Psoas muscle (tissue), 8 donors: Measurements from ENCODE around the gene LRRC28. TPM values are rescaled to one million over a fixed set of nuclear protein-coding genes. Genes with fewer than 3 reads are reported as not detected.

Source experiments
- ATAC-seq, 4 donors: fragments of 200-7000 bp; cut with Tn5 transposase; one replicate each; pipeline ENCODE4 v1.9.1; 2020; ENCODE audit warnings: moderate library complexity in 3 of 4, mild to moderate bottlenecking in 2 of 4
- DNase-seq, 2 donors: peaks; one replicate each; pipeline ENCODE4 v3.0.0-alpha.2; 2020
- H3K27ac ChIP-seq: fragments of 200-600 bp; one replicate; pipeline ENCODE4 v1.8.0; 2022
- H3K27me3 ChIP-seq, 3 donors: fragments of 200-600 bp in 1 of 3; one replicate each; pipeline versions ENCODE4 v1.6.1 to v1.8.0; 2013 to 2022; ENCODE audit warnings: low read length in 2 of 3, mild to moderate bottlenecking in 2 of 3, moderate library complexity in 1 of 3; ENCODE audit not compliant: insufficient read depth in 3 of 3
- H3K36me3 ChIP-seq, 2 donors: fragments of 200-600 bp in 1 of 2; one replicate each; pipeline versions ENCODE4 v1.6.1 to v1.8.0; 2013 to 2022; ENCODE audit warnings: low read depth in 1 of 2, mild to moderate bottlenecking in 1 of 2, moderate library complexity in 1 of 2; ENCODE audit not compliant: insufficient read depth in 1 of 2
- H3K4me1 ChIP-seq: fragments of 200-600 bp; one replicate; pipeline ENCODE4 v1.8.0; 2022
- H3K4me3 ChIP-seq: fragments of 200-600 bp; one replicate; pipeline ENCODE4 v1.8.0; 2022; ENCODE audit warnings: mild to moderate bottlenecking
- H3K9me3 ChIP-seq: fragments of 200-600 bp; one replicate; pipeline ENCODE4 v1.8.0; 2022
- CTCF ChIP-seq: fragments of 200-600 bp; IDR thresholded peaks from one replicate; pipeline ENCODE4 v1.8.0; 2022; ENCODE audit warnings: antibody characterized with exemption
- WGBS, 3 donors: extraction: QIAGEN DNeasy Blood & Tissue Kit; methylation state at CpG; one replicate each; pipeline versions ENCODE4 v1.1.6 to v1.1.7; 2013; 5-methylcytosine and 5-hydroxymethylcytosine counted together
- intact Hi-C, 2 donors: fragments of 100-400 bp; cut with DNase I; formaldehyde crosslinking; loops; one replicate each; pipeline versions ENCODE4 v1.11.0 to v1.14.2; 2022
- polyA plus RNA-seq, 3 donors: library from polyadenylated mRNA; stranded (reverse); fragments of 200-250 nt; gene quantifications; one replicate each; pipeline ENCODE4 v1.2.3, GENCODE V29; 2013
- total RNA-seq, 4 donors: library from RNA; stranded (reverse); fragmentation: NEBNext Ultra II Directional in 2 of 4; extraction: Animal tissue kit (Norgen Biotek cat#: 25700) in 2 of 4; gene quantifications; one replicate each; pipeline versions ENCODE4 v1.2.1 to v1.2.4, GENCODE V29; 2021 to 2023
- donor health status: healthy with polysubstance abuse.
- donor health status: DM: no; HTN: no; CAD: no; lungs with moderate emphysema.
- donor health status: Bipolar disorder and iron deficiency.
- donor health status: healthy.
- donor health status: DM: yes; HTN: yes; CAD: no.
- donor health status: DM: no; HTN: no; CAD: no.
- donor health status: DM: no; HTN: no; CAD: no.
- donor health status: DM: yes; HTN: yes; CAD: no.

The LRRC28 gene
- total and polyA plus RNA-seq, 7 donors: 8.4 to 31.2 (median 21.0) TPM

- H3K27ac ChIP-seq: no peak overlapping the region
- no peak overlapping the region for H3K4me3 ChIP-seq
- peaks cover 0 to 2% of the 10 kb centered on the region in 2 donors for H3K36me3 ChIP-seq
- intact Hi-C loops: no loop called here
- no peak for TF ChIP-seq CTCF
- peaks cover 4% of the 10 kb centered on the region for H3K4me1 ChIP-seq
- H3K27me3 ChIP-seq: no peaks in the 10 kb centered on the region
- ATAC-seq (no peak), DNase-seq (no peak)
- no peaks in the 10 kb centered on the region for H3K9me3 ChIP-seq
These were observed 84.2 kb downstream of the LRRC28 start for GRCh38 chr15:99335508-99335907.

DNA sequence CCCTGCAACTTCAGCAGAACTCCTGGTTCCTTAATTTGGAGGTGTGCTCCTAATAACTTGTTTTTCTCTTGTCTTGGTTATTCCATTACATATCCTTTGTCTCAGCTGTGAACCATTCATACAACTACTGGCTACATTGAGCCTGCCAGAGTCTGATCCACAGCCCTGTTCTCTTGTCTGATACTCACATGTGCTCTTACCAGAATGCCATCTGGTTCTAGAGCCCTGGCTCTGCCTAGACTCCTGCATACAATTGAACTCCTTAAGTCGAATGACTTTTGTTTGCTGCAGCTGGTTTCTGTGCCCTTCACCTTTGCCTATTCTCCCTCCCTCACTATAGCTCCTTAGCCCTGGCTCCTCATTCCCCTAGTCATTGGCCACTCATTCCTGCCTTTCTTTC, 85.5 kb downstream of the LRRC28 start:
- Histone ChIP-seq H3K4me1 (peaks cover 4% of the 10 kb centered on the region), H3K36me3 (peaks cover 0 to 2% of the 10 kb centered on the region in 2 donors), H3K27me3 (no peaks in the 10 kb centered on the region), H3K27ac (no peak overlapping the region), H3K9me3 (no peaks in the 10 kb centered on the region), H3K4me3 (no peak overlapping the region)
- intact Hi-C loops: no loop called here
- TF ChIP-seq CTCF: no peak
- ATAC-seq (no peak), DNase-seq (no peak)
- 81 to 88% (median 82%) methylated on average over 1 of the region's 1 CpG for WGBS, 3 donors

DNA sequence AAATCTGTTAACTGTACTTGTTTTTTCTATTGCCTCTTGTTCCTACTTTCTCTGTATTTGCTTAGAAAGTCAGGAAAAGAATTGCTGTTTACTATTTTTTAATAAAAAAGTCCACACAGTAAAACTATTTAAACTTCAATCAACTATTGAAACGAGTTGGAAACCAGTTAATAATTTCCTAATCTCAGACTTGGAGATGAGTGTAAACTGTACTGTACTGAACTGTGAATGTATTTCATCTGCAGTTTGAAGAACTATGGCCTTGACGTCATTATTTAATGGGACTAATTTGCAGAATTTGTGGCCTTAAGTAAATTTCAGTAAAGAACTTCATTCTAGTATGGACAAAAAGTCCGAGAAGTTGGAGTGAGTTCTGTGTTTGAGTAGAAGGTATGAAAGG, 89.1 kb downstream of the LRRC28 start:
- H3K4me3 ChIP-seq: no peak overlapping the region
- ATAC-seq: no peak
- DNase-seq: no peak
- 90 to 96% (median 93%) methylated on average over 3 of the region's 3 CpGs for WGBS, 3 donors
- no peaks in the 10 kb centered on the region for H3K9me3 ChIP-seq
- H3K36me3 ChIP-seq: peaks cover 0 to 2% of the 10 kb centered on the region in 2 donors
- intact Hi-C loops: no loop called here
- TF ChIP-seq CTCF: no peak
- H3K27me3 ChIP-seq: no peaks in the 10 kb centered on the region
- no peak overlapping the region for H3K27ac ChIP-seq
- H3K4me1 ChIP-seq: peaks cover 4% of the 10 kb centered on the region

- no peak overlapping the region for H3K27ac ChIP-seq
- no peak for DNase-seq
- no peaks in the 10 kb centered on the region for H3K9me3 ChIP-seq
- H3K4me1 ChIP-seq: peaks cover 4% of the 10 kb centered on the region
- peaks cover 0 to 2% of the 10 kb centered on the region in 2 donors for H3K36me3 ChIP-seq
- ATAC-seq: no peak
- TF ChIP-seq CTCF: no peak
- intact Hi-C loops: no loop called here
- 88 to 100% (median 90%) methylated on average over 1 of the region's 1 CpG for WGBS, 3 donors
- no peak overlapping the region for H3K4me3 ChIP-seq
- no peaks in the 10 kb centered on the region for H3K27me3 ChIP-seq
These were observed 90.5 kb downstream of the LRRC28 start for GRCh38 chr15:99341786-99342185.

GRCh38 chr15:99343208-99343607, 91.9 kb downstream of the LRRC28 start:
- ATAC-seq: no peak

More at GRCh38 chr15:99343208-99343607, 91.9 kb downstream of the LRRC28 start:
- no peaks in the 10 kb centered on the region for H3K4me1 ChIP-seq
- TF ChIP-seq CTCF: no peak
- no peak overlapping the region for H3K4me3 ChIP-seq
- no peak for DNase-seq
- no peaks in the 10 kb centered on the region for H3K36me3 ChIP-seq
- intact Hi-C loops: no loop called here
- no peak overlapping the region for H3K27ac ChIP-seq
- no peaks in the 10 kb centered on the region for H3K27me3 ChIP-seq
- no peaks in the 10 kb centered on the region for H3K9me3 ChIP-seq
